GM23338 (cell line): ENCODE results near the gene PIWIL4.

Experiments used
- CREB1 ChIP-seq: fragments of 250-450 bp; sonication (Bioruptor Pico); IDR thresholded peaks from 2 replicates; pipeline ENCODE4 v1.5.0; 2020; ENCODE audit warnings: low read depth, mild to moderate bottlenecking, moderate library complexity
- CTCF ChIP-seq, 2 experiments: fragments of 200-600 bp in 1 of 2; sonication (generic) in 1 of 2; conservative IDR thresholded peaks; 2 replicates each; pipeline versions ENCODE4 v1.5.1 to v1.6.1; 2016 to 2017; ENCODE audit warnings: antibody characterized with exemption in 2 of 2, low read depth in 2 of 2, mild to moderate bottlenecking in 2 of 2, moderate library complexity in 1 of 2
- EZH2 ChIP-seq: fragments of 200-600 bp; sonication (generic); IDR thresholded peaks from one replicate; pipeline ENCODE4 v1.8.0; 2017; ENCODE audit warnings: antibody characterized with exemption, mild to moderate bottlenecking, low read depth; ENCODE audit not compliant: unreplicated experiment
- REST ChIP-seq: IDR thresholded peaks from one replicate; pipeline ENCODE4 v1.6.1; 2018; ENCODE audit warnings: antibody characterized with exemption; ENCODE audit not compliant: unreplicated experiment

- TF ChIP-seq CTCF (conservative IDR thresholded peaks at IDR 0.05; ENCODE audit: low read depth in 2 of 2) (no peak), EZH2 (no peak), CREB1 (CRISPR knock-in tag) (no peak), REST (no peak)
These were observed 63.1 kb downstream of the PIWIL4 start for GRCh38 chr11:94630221-94630620.
